ENCODE results near the gene DUSP16. TPM values are rescaled to one million over a fixed set of nuclear protein-coding genes. Genes with fewer than 3 reads are reported as not detected.
"Not testable (repeated sequence)": the region's sequence is repeated elsewhere in the genome, so short reads cannot be mapped to it uniquely, and the experiment has no call there.

The DUSP16 gene
- total RNA-seq, 2 donors from 2014 or later: 37.4 to 64.8 TPM

DNA sequence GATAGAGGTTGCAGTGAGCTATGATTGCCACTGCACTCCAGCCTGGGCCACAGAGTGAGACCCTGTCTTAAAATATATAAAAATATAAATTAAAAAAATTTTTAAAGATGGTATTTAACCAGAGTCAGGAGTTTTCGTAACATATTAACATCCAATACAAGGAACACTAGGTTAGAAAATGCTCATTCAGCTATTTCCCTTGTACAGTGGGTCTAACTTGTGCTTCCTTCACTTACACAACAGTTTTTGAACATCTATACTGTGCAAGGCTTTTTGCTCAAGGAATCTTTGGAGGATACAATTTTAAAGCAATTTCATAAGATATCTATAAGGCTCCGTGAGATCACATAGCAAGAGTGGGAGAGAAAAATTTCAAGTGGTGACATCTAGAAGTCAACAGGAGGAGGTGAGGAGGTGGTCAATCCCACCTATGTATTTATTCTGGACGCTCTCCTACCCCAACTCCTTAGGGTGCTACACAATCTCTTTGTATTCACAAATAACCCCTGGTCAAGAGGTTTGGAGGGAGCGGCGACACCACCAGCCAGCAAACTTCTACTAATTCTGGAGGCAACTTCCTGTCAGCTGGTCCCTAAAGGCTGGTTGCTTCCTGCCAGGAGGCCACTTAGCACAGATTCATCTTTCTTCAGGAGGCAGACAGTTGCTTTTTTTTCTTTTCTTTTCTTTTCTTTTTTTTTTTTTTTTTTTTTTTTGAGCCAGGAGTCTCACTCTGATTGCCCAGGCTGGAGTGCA is 22.2 kb downstream of the DUSP16 start:
- Mint-ChIP-seq H3K27ac (peak overlapping the region in 1 of 2 donors; percentile 23), H3K36me3 (peaks cover 7 to 21% of the 10 kb centered on the region in 2 donors), H3K9me3 (no peaks in the 10 kb centered on the region)
- no peak for ATAC-seq
- no peak for DNase-seq (ENCODE audit: low spot score in 2 of 2)

DNA sequence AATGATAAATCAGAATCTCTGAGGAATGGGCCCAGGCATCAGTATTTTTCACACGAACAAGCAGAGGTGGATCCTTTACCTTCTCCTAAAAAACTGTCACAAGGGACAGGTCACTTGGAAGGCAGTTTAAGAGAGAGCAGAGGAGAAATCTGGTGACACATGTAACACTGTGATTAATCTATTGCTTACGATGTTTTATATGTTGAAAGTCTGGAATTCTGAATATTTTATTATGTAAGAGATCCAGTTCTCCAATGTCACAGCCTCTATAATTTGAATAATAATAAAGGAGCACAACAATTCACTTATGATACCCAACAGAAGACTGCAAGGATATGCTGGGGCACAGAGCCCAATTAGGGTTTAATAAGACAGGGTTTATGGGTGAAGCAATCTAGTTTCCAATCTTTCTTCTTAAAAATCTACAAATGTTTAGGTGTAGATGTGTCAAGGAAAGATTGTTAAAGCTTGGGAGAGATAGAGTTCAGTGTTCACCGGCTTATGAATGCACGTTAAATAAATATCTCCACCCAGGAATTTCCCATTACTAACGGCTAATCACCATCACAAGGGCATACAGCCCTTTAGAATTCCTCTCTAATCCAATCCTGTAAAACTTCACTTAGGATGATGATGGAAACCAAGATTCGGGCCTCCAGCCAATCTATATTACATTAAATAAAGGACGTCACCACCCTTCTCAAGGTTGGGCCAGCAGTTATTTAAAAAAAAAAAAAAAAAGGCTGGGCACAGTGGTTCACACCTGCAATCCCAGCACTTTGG is 23.4 kb downstream of the DUSP16 start:
- H3K27ac Mint-ChIP-seq: peak overlapping the region in 1 of 2 donors; percentile 29
- ATAC-seq: no peak
- DNase-seq (ENCODE audit: low spot score in 2 of 2): no peak
- peaks cover 7 to 21% of the 10 kb centered on the region in 2 donors for H3K36me3 Mint-ChIP-seq
- H3K9me3 Mint-ChIP-seq: no peaks in the 10 kb centered on the region

DNA sequence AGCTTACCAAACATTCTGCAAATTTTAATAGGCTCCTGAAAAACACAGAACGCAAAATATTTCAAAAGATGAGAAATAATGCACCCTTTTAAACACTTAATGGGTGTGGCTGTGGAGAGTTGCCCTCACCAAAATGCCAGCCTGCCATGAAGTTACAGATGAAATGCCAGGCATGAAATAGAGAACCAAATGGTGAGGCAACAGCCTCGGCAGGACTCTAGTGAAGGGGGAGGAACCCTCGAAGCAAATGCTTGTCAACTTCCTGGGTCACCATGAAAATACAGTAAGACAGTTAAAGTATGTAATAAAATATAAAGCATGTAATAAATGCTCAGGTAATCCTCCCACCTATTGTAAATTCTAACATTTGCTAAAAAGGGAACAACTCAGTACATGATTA is 24.1 kb downstream of the DUSP16 start:
- no peak for ATAC-seq
- no peak for DNase-seq (ENCODE audit: low spot score in 2 of 2)
- Mint-ChIP-seq H3K36me3 (peaks cover 7 to 21% of the 10 kb centered on the region in 2 donors), H3K9me3 (no peaks in the 10 kb centered on the region), H3K27ac (peak overlapping the region in 1 of 2 donors; percentile 29)

DNA sequence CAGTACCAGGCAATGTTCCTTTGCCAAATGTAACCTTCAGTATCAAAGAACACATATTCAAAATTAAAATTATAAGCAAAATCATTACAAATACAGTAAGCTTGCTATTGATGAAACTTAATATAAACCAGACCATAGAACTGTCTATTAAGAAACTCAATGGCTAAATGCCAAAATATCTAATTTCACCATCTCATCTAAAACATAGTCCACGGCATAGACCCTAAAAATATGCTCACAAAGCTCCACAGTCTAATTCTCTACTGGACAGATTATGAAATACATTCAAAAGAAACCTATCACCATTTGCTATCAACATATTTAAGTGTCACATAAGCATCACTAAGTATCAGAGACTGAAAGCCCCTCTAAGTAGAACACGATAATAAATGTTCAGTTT is 25.2 kb downstream of the DUSP16 start:
- no peak for DNase-seq (ENCODE audit: low spot score in 2 of 2)
- no peak for ATAC-seq
- H3K27ac Mint-ChIP-seq: no peak overlapping the region
- H3K36me3 Mint-ChIP-seq: peaks cover 7 to 21% of the 10 kb centered on the region in 2 donors
- no peaks in the 10 kb centered on the region for H3K9me3 Mint-ChIP-seq

DNA sequence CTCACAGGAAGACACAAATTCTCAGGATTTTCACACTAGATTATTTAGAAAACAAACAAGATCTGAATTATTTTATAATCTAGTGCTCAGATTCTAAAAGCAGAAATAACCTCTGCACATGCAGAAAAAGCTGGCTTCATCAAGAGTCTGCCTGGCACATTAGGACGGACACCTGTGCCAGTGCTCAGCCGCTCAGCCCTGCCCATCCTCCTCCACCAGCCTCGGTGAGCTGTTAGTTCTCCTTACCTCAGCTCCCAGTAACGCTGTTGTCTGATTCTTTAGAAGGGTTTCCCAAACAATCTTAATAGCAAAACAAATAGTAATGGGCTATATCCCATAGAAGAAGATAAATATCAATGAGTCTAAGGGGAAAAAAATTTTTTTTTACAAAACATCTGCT is 27.7 kb downstream of the DUSP16 start:
- no peak for DNase-seq (ENCODE audit: low spot score in 2 of 2)
- ATAC-seq: no peak
- peak overlapping the region; percentile 16 to 76 for H3K27ac Mint-ChIP-seq
- H3K9me3 Mint-ChIP-seq: no peaks in the 10 kb centered on the region
- H3K36me3 Mint-ChIP-seq: no peaks in the 10 kb centered on the region

DNA sequence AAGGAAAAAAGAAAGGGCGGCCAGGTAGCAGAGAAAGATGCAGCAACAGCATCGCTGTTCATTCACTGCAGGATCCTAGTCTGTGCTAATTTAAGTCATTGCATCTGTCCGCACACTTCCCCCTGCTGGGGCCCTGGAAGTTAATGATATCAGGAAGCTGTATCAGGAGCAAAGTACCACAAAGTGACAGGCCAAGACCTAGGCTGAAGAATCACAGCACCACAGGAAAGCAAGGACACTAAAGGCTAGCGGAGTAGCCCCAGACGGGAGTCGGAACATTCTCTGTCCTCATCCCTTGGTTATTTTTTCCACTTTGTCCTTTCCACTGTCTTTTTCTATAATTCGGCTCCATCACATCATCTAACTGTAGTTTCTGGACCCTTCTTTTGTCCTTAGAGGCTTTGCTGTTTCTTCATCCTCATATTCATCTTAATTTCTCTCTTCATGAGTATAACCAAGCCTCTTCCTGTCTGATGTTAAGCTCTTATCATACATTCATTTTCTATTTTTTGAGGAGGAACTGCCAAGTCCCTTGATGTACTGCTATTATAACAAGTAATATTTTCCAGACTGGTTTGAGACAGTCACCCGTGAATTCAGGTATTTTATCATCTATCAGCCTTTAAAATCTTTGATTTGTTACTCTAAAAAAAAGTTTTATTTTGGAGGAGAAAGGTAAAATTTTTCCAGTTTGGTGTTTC is 28.3 kb downstream of the DUSP16 start:
- H3K36me3 Mint-ChIP-seq: peaks cover 4 to 5% of the 10 kb centered on the region in 2 donors
- peak; percentile 47 to 71 for ATAC-seq
- no peaks in the 10 kb centered on the region for H3K9me3 Mint-ChIP-seq
- peak overlapping the region; percentile 76 to 81 for H3K27ac Mint-ChIP-seq
- no peak for DNase-seq (ENCODE audit: low spot score in 2 of 2)

DNA sequence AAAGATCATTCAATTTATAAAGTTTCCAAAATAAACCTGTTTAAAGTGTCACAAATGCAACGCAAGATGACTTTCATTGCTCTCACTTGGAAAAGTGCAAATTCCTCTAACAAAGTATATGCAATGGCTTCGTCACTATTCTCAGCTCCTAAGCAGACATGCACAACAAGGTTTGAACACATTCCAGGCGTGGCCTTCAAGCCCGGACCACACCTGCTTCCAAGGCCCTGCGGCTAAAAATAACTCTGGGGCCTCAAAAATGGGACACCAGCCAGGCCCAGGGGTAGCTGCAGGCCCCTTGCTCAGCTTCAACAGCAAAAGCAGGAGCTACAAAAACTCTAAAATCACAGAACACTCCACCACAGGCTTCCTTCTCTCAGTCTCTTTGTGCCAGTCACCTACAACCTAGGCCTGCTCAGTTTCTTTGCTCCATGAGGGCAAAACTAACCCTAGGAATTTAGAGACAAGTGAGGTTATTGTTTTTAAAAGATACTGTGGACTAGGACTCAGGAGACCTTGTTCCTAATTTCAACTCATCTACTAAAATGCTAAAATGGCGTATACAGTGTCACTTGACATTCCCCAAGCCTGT is 29.3 kb downstream of the DUSP16 start:
- peaks cover 4 to 6% of the 10 kb centered on the region in 2 donors for H3K36me3 Mint-ChIP-seq
- DNase-seq (ENCODE audit: low spot score in 2 of 2): no peak
- ATAC-seq: no peak
- peak overlapping the region in 1 of 2 donors; percentile 76 for H3K27ac Mint-ChIP-seq
- H3K9me3 Mint-ChIP-seq: no peaks in the 10 kb centered on the region

DNA sequence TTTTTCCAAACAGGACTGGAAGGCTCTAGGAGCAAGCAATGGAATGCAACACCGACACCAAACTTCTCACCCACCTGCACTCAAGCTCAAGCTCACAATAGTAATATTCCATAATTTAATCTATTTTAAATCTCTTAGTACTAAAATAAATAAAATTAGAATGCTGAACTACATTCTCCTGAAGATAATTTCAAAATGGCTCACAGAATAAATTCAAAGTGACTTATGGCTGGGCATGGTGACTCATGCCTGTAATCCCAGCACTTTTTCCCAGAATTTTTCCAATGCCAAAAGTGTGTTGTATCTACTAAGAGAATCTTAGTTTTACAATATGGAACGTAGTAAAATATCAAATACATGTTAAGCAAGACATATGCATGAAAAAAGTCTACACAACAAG is 31.5 kb downstream of the DUSP16 start:
- Mint-ChIP-seq H3K27ac (no peak overlapping the region), H3K36me3 (peaks cover 4 to 9% of the 10 kb centered on the region in 2 donors), H3K9me3 (no peaks in the 10 kb centered on the region)
- DNase-seq (ENCODE audit: low spot score in 2 of 2) (no peak), ATAC-seq (no peak)

DNA sequence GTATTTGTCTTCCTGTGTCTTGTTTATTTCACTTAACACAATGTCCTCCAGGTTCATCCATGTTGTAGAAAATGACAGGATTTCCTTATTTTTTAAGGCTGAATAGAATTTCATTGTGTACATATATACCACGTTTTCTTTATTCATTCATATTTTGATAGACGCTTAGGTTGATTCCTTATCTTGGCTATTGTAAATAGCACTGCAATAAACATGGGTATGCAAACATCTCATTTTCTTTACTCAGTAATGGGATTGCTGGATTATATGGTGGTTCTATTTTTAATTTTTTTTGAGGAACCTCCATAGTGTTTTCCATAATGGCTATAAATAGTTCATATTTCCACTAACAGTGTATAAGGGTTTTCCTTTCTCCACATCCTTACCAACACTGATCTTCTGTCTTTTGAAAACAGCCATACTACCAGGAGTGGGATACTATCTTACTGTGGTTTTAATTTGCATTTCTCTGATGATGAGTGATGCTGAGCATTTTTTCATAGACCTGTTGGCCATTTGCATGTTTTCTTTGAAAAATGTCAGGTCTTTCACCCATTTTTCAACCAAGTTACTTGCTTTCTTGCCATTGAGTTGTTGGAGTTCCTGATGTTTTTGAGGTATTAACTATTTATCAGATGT is 32.8 kb downstream of the DUSP16 start:
- H3K27ac Mint-ChIP-seq: peak overlapping the region; percentile 9 to 85
- ATAC-seq: peak in 1 of 2 donors; percentile 37
- no peaks in the 10 kb centered on the region for H3K9me3 Mint-ChIP-seq
- no peak for DNase-seq (ENCODE audit: low spot score in 2 of 2)
- peaks cover 4 to 9% of the 10 kb centered on the region in 2 donors for H3K36me3 Mint-ChIP-seq

DNA sequence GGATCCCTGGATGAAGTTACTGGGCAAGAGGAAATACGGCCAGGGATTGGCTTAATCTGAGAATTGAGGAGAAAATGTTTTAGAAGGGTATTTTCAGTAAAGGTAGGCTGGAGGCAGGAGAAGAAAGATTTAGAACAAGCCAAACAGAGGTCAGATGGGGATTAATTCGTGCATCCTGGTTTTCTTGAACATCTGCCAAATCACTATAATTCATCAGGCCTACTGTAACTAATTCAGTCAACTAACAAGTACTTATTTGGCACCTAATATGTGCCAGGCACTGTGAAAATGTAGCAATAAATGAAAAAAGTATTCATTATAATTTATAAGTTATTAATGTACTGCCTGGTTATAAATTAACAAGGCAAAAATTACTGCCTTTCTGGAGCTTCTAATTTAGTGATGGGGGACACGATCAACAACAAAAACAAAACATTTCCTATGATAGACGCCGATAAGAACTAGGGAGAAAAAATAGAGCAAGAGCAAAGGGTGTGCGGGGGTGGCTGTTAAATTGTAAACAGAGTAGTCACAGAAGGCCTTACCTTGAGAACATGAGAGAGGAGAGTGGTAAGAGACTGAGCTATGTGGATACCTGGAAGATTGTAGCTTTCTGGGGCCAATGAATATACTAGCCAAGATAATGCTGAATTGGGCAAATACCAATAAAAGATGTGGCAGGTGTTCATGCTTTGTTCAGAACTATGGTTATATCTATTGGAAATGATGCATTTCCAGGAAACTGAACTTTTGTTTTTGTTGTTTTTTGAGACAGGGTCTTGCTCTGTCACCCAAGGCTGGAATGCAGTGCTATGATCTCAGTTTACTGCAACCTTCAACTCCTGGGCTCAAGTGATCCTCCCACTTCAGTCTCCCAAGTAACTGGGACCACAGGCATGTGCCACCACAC is 34.0 kb downstream of the DUSP16 start:
- H3K9me3 Mint-ChIP-seq: no peaks in the 10 kb centered on the region
- ATAC-seq (peak; percentile 34 to 38), DNase-seq (ENCODE audit: low spot score in 2 of 2) (no peak)
- H3K27ac Mint-ChIP-seq: peak overlapping the region; percentile 66 to 85
- peaks cover 4 to 9% of the 10 kb centered on the region in 2 donors for H3K36me3 Mint-ChIP-seq

DNA sequence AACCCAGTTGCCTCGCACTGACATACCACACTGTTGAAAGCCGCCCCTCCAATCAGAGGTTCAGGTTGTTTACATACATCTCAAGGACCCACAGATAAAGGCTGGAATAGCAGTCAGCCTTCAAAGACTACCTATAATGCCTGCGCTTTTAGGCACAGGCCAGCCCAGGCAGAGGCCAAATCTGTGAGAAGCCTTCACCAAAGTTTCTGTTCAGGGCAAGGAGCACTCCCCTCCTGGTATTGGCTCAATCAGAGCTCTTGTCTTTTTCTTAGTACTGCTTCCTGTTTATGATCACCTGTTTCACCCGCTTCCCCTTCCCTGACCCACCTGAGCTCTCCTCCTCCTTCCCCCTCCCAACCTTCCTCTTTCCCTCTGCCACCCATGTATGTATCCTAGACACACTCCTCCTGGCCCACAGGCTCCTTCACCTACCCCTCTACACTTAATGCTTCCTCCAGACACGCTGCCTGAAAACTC is 34.8 kb downstream of the DUSP16 start:
- peaks cover 4 to 9% of the 10 kb centered on the region in 2 donors for H3K36me3 Mint-ChIP-seq
- H3K27ac Mint-ChIP-seq: peak overlapping the region; percentile 66 to 85
- peak; percentile 35 to 52 for ATAC-seq
- DNase-seq (ENCODE audit: low spot score in 2 of 2): no peak
- H3K9me3 Mint-ChIP-seq: no peaks in the 10 kb centered on the region

DNA sequence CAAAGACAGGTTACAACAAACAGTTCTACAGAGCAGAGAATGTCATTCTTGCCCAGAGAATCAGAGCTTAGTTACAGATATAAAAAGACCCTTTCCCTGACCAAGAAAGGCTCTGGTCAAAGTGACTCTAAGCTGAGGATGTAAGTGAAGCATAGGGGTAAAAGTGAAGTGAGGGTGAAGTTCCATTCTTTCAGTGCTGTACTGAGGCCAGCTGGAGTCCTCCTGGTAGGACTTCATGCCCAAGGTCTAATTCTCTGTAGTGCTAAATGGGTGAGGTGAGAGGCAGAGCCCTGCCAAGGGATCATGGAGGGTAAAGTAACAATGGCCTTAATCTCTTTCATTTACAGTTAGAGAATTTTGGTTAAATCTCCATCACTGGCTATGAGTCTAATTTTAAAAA is 38.5 kb downstream of the DUSP16 start:
- H3K9me3 Mint-ChIP-seq: no peaks in the 10 kb centered on the region
- DNase-seq (ENCODE audit: low spot score in 2 of 2) (no peak), ATAC-seq (no peak)
- peaks cover 13 to 27% of the 10 kb centered on the region in 2 donors for H3K36me3 Mint-ChIP-seq
- H3K27ac Mint-ChIP-seq: no peak overlapping the region

DNA sequence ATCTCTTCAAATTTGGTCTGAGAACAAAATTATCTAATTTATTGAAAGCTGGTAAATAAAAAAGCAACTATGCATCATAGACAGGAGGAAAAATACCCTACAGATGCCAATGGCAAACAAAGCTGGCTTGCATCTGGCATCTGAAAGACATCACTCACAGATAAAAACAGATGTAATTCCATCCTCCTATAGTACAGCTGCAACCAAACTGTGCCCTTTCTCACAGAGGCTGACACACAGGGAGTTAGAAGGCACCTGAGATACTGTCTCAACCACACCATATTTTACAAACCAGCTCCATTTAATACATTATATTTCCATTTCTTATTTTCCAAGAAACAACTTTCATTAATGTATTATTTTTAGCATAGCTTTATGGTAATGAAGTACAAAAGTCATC is 39.4 kb downstream of the DUSP16 start:
- no peak overlapping the region for H3K27ac Mint-ChIP-seq
- no peaks in the 10 kb centered on the region for H3K9me3 Mint-ChIP-seq
- no peak for DNase-seq (ENCODE audit: low spot score in 2 of 2)
- H3K36me3 Mint-ChIP-seq: peaks cover 13 to 36% of the 10 kb centered on the region in 2 donors
- no peak for ATAC-seq

DNA sequence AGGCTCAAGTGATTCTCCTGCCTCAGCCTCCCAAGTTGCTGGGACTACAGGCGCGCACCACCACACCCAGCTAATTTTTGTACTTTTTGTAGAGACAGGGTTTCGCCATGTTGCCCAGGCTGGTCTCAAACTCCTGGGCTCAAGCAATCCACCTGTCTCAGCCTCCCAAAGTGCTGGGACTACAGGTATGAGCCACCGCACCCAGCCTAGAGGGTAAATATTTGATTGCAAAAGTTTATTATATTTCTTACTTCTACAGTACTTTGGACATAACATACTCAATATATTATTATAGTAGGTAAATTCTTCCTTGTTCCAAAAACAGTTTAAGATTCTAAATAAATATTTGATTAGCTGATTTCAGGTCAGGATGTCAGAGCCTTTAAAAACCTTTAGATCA is 40.0 kb downstream of the DUSP16 start:
- H3K9me3 Mint-ChIP-seq: not testable (repeated sequence)

DNA sequence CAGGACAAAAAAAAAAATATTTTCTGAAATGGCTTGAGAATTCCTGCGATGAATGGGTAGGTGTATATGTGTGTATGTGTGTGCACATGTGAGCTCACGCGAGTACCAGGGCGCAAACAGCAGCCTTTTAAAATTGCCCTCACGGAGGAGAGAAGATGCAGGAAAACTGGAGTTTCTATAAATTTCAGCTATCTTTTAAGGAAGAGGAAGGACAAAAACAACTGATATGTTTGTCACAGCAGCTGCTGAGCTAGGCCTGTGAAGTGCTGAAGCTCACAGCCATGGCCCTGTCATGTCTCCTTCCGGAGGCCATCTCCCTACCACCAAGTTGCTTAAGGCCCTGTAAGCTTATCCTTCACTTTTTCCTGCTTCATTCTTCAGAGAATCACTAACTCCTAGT is 40.8 kb downstream of the DUSP16 start:
- H3K36me3 Mint-ChIP-seq: peaks cover 25 to 46% of the 10 kb centered on the region in 2 donors
- H3K9me3 Mint-ChIP-seq: no peaks in the 10 kb centered on the region
- no peak overlapping the region for H3K27ac Mint-ChIP-seq
- no peak for ATAC-seq
- DNase-seq (ENCODE audit: low spot score in 2 of 2): no peak

More for the DNA sequence above, 40.0 kb downstream of the DUSP16 start:
- not testable (repeated sequence) for H3K27ac Mint-ChIP-seq; ATAC-seq; DNase-seq (ENCODE audit: low spot score in 2 of 2)
- peaks cover 17 to 38% of the 10 kb centered on the region in 2 donors for H3K36me3 Mint-ChIP-seq

All from activated naive CD4-positive, alpha-beta T cell treated with anti-CD3 and anti-CD28 coated beads, Interleukin-2, amount 50 U/mL, for 72 hours (primary cell).